Lung (tissue), 12 donors: ENCODE measurements around the gene RNF13. TPM values are rescaled to one million over a fixed set of nuclear protein-coding genes. Genes with fewer than 3 reads are reported as not detected.

Experiments used
- ATAC-seq: fragments of 200-7000 bp; cut with Tn5 transposase; one replicate; pipeline ENCODE4 v1.9.1; 2020; ENCODE audit warnings: moderate number of reproducible peaks; ENCODE audit not compliant: insufficient read depth, low FRiP score
- DNase-seq, 3 donors: peaks; one replicate each; pipeline ENCODE4 v3.0.0-alpha.2; 2013 to 2017
- H3K27ac ChIP-seq, 2 donors: one replicate each; pipeline ENCODE4 v1.5.1; 2013; ENCODE audit warnings: mild to moderate bottlenecking in 2 of 2, moderate library complexity in 2 of 2, control low read depth in 1 of 2, inconsistent platforms in 1 of 2, low read depth in 1 of 2, low read length in 1 of 2
- H3K27me3 ChIP-seq, 3 donors: one replicate each; pipeline ENCODE4 v1.5.1; 2013; ENCODE audit warnings: low read length in 2 of 3; ENCODE audit not compliant: control insufficient read depth in 3 of 3, insufficient read depth in 3 of 3
- H3K36me3 ChIP-seq, 4 donors: one replicate each; pipeline ENCODE4 v1.5.1; 2013; ENCODE audit warnings: low read length in 4 of 4, mild to moderate bottlenecking in 1 of 4, moderate library complexity in 1 of 4; ENCODE audit not compliant: control insufficient read depth in 4 of 4, insufficient read depth in 4 of 4
- H3K4me1 ChIP-seq, 5 donors: one replicate each; pipeline ENCODE4 v1.5.1; 2013; ENCODE audit warnings: low read length in 5 of 5, mild to moderate bottlenecking in 2 of 5, moderate library complexity in 1 of 5; ENCODE audit not compliant: control insufficient read depth in 5 of 5, insufficient read depth in 5 of 5
- H3K4me3 ChIP-seq: one replicate; pipeline ENCODE4 v1.5.1; 2013; ENCODE audit warnings: mild to moderate bottlenecking, control low read depth, moderate library complexity
- H3K9ac ChIP-seq, 2 donors: one replicate each; pipeline ENCODE4 v1.5.1; 2013; ENCODE audit warnings: low read length in 2 of 2, control low read depth in 1 of 2; ENCODE audit not compliant: insufficient read depth in 1 of 2
- H3K9me3 ChIP-seq, 4 donors: one replicate each; pipeline ENCODE4 v1.5.1; 2013; ENCODE audit warnings: low read length in 3 of 4, mild to moderate bottlenecking in 1 of 4, moderate library complexity in 1 of 4; ENCODE audit not compliant: control insufficient read depth in 4 of 4, insufficient read depth in 3 of 4
- WGBS, 2 donors: extraction: QIAGEN DNeasy Blood & Tissue Kit; methylation state at CpG; one replicate each; pipeline ENCODE4 v1.1.7; 2013; 5-methylcytosine and 5-hydroxymethylcytosine counted together
- polyA plus RNA-seq, 2 donors: library from polyadenylated mRNA; stranded (reverse); fragments of 200-250 nt; gene quantifications; one replicate each; pipeline ENCODE4 v1.2.1, GENCODE V29; 2013
- total RNA-seq, 2 donors: library from RNA; depleted of rRNA in 1 of 2; stranded (reverse); fragments of >200 nt in 1 of 2; gene quantifications; one replicate each; pipeline ENCODE4 v1.2.1, GENCODE V29; 2014 to 2021
- TF ChIP-seq, protein P1 (sequence below): IDR thresholded peaks from 2 replicates; pipeline ENCODE4 v1.5.1; 2012; ENCODE audit warnings: mild to moderate bottlenecking; ENCODE audit errors: control extremely low read depth, extremely low read depth
- donor health status: control.
- donor health status: control.
- donor health status: Bipolar disorder and iron deficiency.
- donor health status: healthy.
- donor health status: DM: yes; HTN: yes; CAD: no.

Gene RNF13
- total and polyA plus RNA-seq, 4 donors: 56.2 to 170 (median 96.7) TPM

DNA sequence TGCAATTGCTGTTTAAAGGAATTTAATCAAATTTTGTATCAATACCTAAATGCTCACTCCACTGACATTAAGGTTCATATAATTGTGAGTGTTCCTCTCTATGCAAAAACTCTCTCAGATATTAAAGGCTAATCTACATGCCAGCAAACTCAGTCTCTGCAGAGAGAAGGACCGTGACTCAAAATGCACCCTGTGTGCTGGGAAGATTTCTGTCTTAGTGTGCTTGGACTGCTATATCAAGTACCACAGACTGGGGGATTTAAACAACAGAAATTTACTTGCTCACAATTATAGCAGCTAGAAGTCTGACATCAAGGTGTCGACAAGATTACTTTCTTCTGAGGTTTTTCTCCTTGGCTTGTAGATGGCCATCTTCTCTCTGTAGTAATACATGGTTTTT lies 176.3 kb downstream of the RNF13 start:
- WGBS, 2 donors: 93 to 98% methylated on average over 2 of the region's 2 CpGs
- no peak for ATAC-seq
- no peaks in the 10 kb centered on the region for H3K27me3 ChIP-seq
- peaks cover 0 to 5% (median 1%) of the 10 kb centered on the region in 4 donors for H3K9me3 ChIP-seq
- no peak overlapping the region for H3K4me3 ChIP-seq
- H3K27ac ChIP-seq: no peak overlapping the region
- TF ChIP-seq, protein P1, sequence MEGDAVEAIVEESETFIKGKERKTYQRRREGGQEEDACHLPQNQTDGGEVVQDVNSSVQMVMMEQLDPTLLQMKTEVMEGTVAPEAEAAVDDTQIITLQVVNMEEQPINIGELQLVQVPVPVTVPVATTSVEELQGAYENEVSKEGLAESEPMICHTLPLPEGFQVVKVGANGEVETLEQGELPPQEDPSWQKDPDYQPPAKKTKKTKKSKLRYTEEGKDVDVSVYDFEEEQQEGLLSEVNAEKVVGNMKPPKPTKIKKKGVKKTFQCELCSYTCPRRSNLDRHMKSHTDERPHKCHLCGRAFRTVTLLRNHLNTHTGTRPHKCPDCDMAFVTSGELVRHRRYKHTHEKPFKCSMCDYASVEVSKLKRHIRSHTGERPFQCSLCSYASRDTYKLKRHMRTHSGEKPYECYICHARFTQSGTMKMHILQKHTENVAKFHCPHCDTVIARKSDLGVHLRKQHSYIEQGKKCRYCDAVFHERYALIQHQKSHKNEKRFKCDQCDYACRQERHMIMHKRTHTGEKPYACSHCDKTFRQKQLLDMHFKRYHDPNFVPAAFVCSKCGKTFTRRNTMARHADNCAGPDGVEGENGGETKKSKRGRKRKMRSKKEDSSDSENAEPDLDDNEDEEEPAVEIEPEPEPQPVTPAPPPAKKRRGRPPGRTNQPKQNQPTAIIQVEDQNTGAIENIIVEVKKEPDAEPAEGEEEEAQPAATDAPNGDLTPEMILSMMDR: no peak
- peaks cover 0 to 5% (median 0%) of the 10 kb centered on the region in 5 donors for H3K4me1 ChIP-seq
- DNase-seq: no peak
- no peak overlapping the region for H3K9ac ChIP-seq
- no peaks in the 10 kb centered on the region for H3K36me3 ChIP-seq

DNA sequence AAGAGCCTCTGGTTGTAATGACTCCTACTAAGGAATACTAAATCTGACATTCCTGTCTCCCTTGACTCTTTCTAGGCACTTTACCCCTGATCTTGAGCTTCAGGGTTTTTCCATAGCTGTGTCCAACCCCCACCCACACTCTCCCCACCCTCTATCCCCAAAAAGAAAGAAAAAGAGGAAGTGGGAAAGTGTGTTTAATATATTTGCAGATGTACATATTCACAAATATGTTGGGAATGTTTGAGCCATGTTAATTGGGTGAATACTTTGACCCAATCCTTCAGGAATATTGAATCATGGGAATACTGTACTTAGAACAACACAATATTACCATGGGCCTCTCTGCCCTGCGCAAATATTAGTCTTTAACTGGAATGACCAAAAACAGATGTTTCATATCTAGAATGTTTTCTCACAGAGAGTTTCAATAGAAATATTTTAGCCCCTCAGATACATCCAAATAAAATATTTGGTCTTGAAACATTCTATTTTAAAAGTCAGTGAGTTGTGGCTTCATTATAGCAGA lies 177.5 kb downstream of the RNF13 start:
- TF ChIP-seq, protein P1: no peak
- WGBS, 2 donors: 84 to 97% methylated on average over 1 of the region's 1 CpG
- peaks cover 0 to 5% (median 0%) of the 10 kb centered on the region in 5 donors for H3K4me1 ChIP-seq
- H3K4me3 ChIP-seq: no peak overlapping the region
- DNase-seq (peak in 2 of 3 donors; percentile 24 to 36), ATAC-seq (no peak)
- no peaks in the 10 kb centered on the region for H3K27me3 ChIP-seq
- no peaks in the 10 kb centered on the region for H3K36me3 ChIP-seq
- H3K27ac ChIP-seq: no peak overlapping the region
- peaks cover 0 to 8% (median 3%) of the 10 kb centered on the region in 4 donors for H3K9me3 ChIP-seq
- H3K9ac ChIP-seq: no peak overlapping the region

DNA sequence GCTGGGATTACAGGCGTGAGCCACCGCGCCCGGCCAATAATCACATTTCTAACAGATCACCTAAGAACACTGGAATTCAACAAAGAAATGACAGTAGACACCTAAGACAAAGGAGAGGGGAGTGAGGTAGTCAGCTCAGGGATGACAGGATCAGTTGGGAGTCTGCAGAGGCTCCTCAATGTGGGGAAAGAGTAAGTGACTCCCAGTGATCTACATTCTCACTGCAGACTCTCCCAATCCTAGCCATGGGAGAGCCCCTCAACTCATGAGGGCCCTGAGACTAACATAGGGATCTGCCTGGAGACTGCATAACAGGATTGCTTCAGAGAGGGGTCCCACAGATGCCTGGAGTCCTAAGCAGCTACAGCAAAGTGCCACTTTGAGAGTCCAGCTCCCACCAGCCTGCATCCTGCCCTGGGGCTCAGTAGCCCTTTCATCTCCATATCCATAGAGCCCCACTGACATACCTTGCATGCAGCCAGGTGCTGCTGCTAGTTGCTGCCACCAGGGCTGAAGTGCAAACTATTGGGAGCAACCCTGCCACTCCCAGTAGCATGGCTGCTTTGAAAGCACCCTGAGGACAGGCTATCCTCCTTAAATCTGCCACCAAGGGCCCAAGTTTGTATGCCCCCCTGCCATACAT lies 179.5 kb downstream of the RNF13 start:
- no peak overlapping the region for H3K4me3 ChIP-seq
- no peaks in the 10 kb centered on the region for H3K36me3 ChIP-seq
- peaks cover 0 to 5% (median 0%) of the 10 kb centered on the region in 5 donors for H3K4me1 ChIP-seq
- no peak overlapping the region for H3K9ac ChIP-seq
- WGBS, 2 donors: 97 to 99% methylated on average over 4 of the region's 4 CpGs
- no peak overlapping the region for H3K27ac ChIP-seq
- ATAC-seq (no peak), DNase-seq (no peak)
- H3K27me3 ChIP-seq: no peaks in the 10 kb centered on the region
- TF ChIP-seq, protein P1: no peak
- peaks cover 0 to 8% (median 3%) of the 10 kb centered on the region in 4 donors for H3K9me3 ChIP-seq
